ENCODE measurements around the gene MACROD1.

The MACROD1 gene

GRCh38 chr11:64069401-64070313 lies 96.3 kb downstream of the MACROD1 start:
- no peak overlapping the region for H3K27ac ChIP-seq (ENCODE audit: low read depth, low read length)
- H3K36me3 ChIP-seq (ENCODE audit: control insufficient read depth in 5 of 5, insufficient read depth in 5 of 5, low read length in 5 of 5) = no peaks in the 10 kb centered on the region
- no peak overlapping the region for H3K4me3 ChIP-seq (ENCODE audit: low read depth in 1 of 5, low read length in 5 of 5)
- peaks cover 0 to 5% (median 0%) of the 10 kb centered on the region in 5 donors for H3K27me3 ChIP-seq (ENCODE audit: control insufficient read depth in 5 of 5, insufficient read depth in 4 of 5, low read length in 5 of 5)
- H3K9ac ChIP-seq (ENCODE audit: low read length in 5 of 5) = no peak overlapping the region
- peaks cover 0 to 7% (median 6%) of the 10 kb centered on the region in 5 donors for H3K4me1 ChIP-seq (ENCODE audit: control insufficient read depth in 5 of 5, insufficient read depth in 5 of 5, low read length in 5 of 5)
- no peaks in the 10 kb centered on the region for H3K9me3 ChIP-seq (ENCODE audit: control insufficient read depth in 5 of 5, low read length in 5 of 5)

- peaks cover 0 to 1% (median 0%) of the 10 kb centered on the region in 5 donors for H3K4me1 ChIP-seq (ENCODE audit: control insufficient read depth in 5 of 5, insufficient read depth in 5 of 5, low read length in 5 of 5)
- H3K9me3 ChIP-seq (ENCODE audit: control insufficient read depth in 5 of 5, low read length in 5 of 5) = no peaks in the 10 kb centered on the region
- no peak overlapping the region for H3K27ac ChIP-seq (ENCODE audit: low read depth, low read length)
- H3K9ac ChIP-seq (ENCODE audit: low read length in 5 of 5) = no peak overlapping the region
- no peaks in the 10 kb centered on the region for H3K36me3 ChIP-seq (ENCODE audit: control insufficient read depth in 5 of 5, insufficient read depth in 5 of 5, low read length in 5 of 5)
- peaks cover 0 to 5% (median 0%) of the 10 kb centered on the region in 5 donors for H3K27me3 ChIP-seq (ENCODE audit: control insufficient read depth in 5 of 5, insufficient read depth in 4 of 5, low read length in 5 of 5)
- no peak overlapping the region for H3K4me3 ChIP-seq (ENCODE audit: low read depth in 1 of 5, low read length in 5 of 5)
Measured at GRCh38 chr11:64068705-64069400, 97.1 kb downstream of the MACROD1 start.

- H3K9ac ChIP-seq (ENCODE audit: low read length in 5 of 5) = no peak overlapping the region
- H3K27ac ChIP-seq (ENCODE audit: low read depth, low read length) = no peak overlapping the region
- H3K27me3 ChIP-seq (ENCODE audit: control insufficient read depth in 5 of 5, insufficient read depth in 4 of 5, low read length in 5 of 5) = peaks cover 0 to 8% (median 5%) of the 10 kb centered on the region in 5 donors
- no peak overlapping the region for H3K4me3 ChIP-seq (ENCODE audit: low read depth in 1 of 5, low read length in 5 of 5)
- no peaks in the 10 kb centered on the region for H3K9me3 ChIP-seq (ENCODE audit: control insufficient read depth in 5 of 5, low read length in 5 of 5)
- no peaks in the 10 kb centered on the region for H3K36me3 ChIP-seq (ENCODE audit: control insufficient read depth in 5 of 5, insufficient read depth in 5 of 5, low read length in 5 of 5)
- H3K4me1 ChIP-seq (ENCODE audit: control insufficient read depth in 5 of 5, insufficient read depth in 5 of 5, low read length in 5 of 5) = no peaks in the 10 kb centered on the region
Measured at GRCh38 chr11:64067230-64067993, 98.5 kb downstream of the MACROD1 start.

- peaks cover 3 to 19% (median 11%) of the 10 kb centered on the region in 5 donors for H3K27me3 ChIP-seq (ENCODE audit: control insufficient read depth in 5 of 5, insufficient read depth in 4 of 5, low read length in 5 of 5)
- peaks cover 0 to 8% (median 7%) of the 10 kb centered on the region in 5 donors for H3K4me1 ChIP-seq (ENCODE audit: control insufficient read depth in 5 of 5, insufficient read depth in 5 of 5, low read length in 5 of 5)
- H3K27ac ChIP-seq (ENCODE audit: low read depth, low read length) = no peak overlapping the region
Measured at GRCh38 chr11:64065712-64066111, 100.2 kb downstream of the MACROD1 start.

GRCh38 chr11:64065141-64065465 lies 100.8 kb downstream of the MACROD1 start:
- no peak overlapping the region for H3K27ac ChIP-seq (ENCODE audit: low read depth, low read length)

More at GRCh38 chr11:64065712-64066111, 100.2 kb downstream of the MACROD1 start:
- Histone ChIP-seq H3K36me3 (ENCODE audit: control insufficient read depth in 5 of 5, insufficient read depth in 5 of 5, low read length in 5 of 5) (no peaks in the 10 kb centered on the region), H3K4me3 (ENCODE audit: low read depth in 1 of 5, low read length in 5 of 5) (no peak overlapping the region), H3K9me3 (ENCODE audit: control insufficient read depth in 5 of 5, low read length in 5 of 5) (no peaks in the 10 kb centered on the region), H3K9ac (ENCODE audit: low read length in 5 of 5) (no peak overlapping the region)

GRCh38 chr11:64064374-64065140 lies 101.4 kb downstream of the MACROD1 start:
- H3K27ac ChIP-seq (ENCODE audit: low read depth, low read length) = no peak overlapping the region
- no peak overlapping the region for H3K9ac ChIP-seq (ENCODE audit: low read length in 5 of 5)
- H3K9me3 ChIP-seq (ENCODE audit: control insufficient read depth in 5 of 5, low read length in 5 of 5) = no peaks in the 10 kb centered on the region

More at GRCh38 chr11:64065141-64065465, 100.8 kb downstream of the MACROD1 start:
- Histone ChIP-seq H3K9ac (ENCODE audit: low read length in 5 of 5) (no peak overlapping the region), H3K27me3 (ENCODE audit: control insufficient read depth in 5 of 5, insufficient read depth in 4 of 5, low read length in 5 of 5) (peaks cover 3 to 19% (median 11%) of the 10 kb centered on the region in 5 donors), H3K36me3 (ENCODE audit: control insufficient read depth in 5 of 5, insufficient read depth in 5 of 5, low read length in 5 of 5) (no peaks in the 10 kb centered on the region), H3K4me1 (ENCODE audit: control insufficient read depth in 5 of 5, insufficient read depth in 5 of 5, low read length in 5 of 5) (peaks cover 0 to 13% (median 11%) of the 10 kb centered on the region in 5 donors), H3K9me3 (ENCODE audit: control insufficient read depth in 5 of 5, low read length in 5 of 5) (no peaks in the 10 kb centered on the region), H3K4me3 (ENCODE audit: low read depth in 1 of 5, low read length in 5 of 5) (no peak overlapping the region)

GRCh38 chr11:64063777-64064176 lies 102.1 kb downstream of the MACROD1 start:
- Histone ChIP-seq H3K9me3 (ENCODE audit: control insufficient read depth in 5 of 5, low read length in 5 of 5) (no peaks in the 10 kb centered on the region), H3K36me3 (ENCODE audit: control insufficient read depth in 5 of 5, insufficient read depth in 5 of 5, low read length in 5 of 5) (no peaks in the 10 kb centered on the region), H3K9ac (ENCODE audit: low read length in 5 of 5) (no peak overlapping the region), H3K27me3 (ENCODE audit: control insufficient read depth in 5 of 5, insufficient read depth in 4 of 5, low read length in 5 of 5) (peaks cover 3 to 19% (median 11%) of the 10 kb centered on the region in 5 donors), H3K27ac (ENCODE audit: low read depth, low read length) (no peak overlapping the region), H3K4me1 (ENCODE audit: control insufficient read depth in 5 of 5, insufficient read depth in 5 of 5, low read length in 5 of 5) (peaks cover 0 to 13% (median 11%) of the 10 kb centered on the region in 5 donors), H3K4me3 (ENCODE audit: low read depth in 1 of 5, low read length in 5 of 5) (no peak overlapping the region)

More at GRCh38 chr11:64064374-64065140, 101.4 kb downstream of the MACROD1 start:
- Histone ChIP-seq H3K36me3 (ENCODE audit: control insufficient read depth in 5 of 5, insufficient read depth in 5 of 5, low read length in 5 of 5) (no peaks in the 10 kb centered on the region), H3K27me3 (ENCODE audit: control insufficient read depth in 5 of 5, insufficient read depth in 4 of 5, low read length in 5 of 5) (peaks cover 3 to 19% (median 11%) of the 10 kb centered on the region in 5 donors), H3K4me3 (ENCODE audit: low read depth in 1 of 5, low read length in 5 of 5) (no peak overlapping the region), H3K4me1 (ENCODE audit: control insufficient read depth in 5 of 5, insufficient read depth in 5 of 5, low read length in 5 of 5) (peaks cover 0 to 13% (median 11%) of the 10 kb centered on the region in 5 donors)

- no peak overlapping the region for H3K9ac ChIP-seq (ENCODE audit: low read length in 5 of 5)
- no peak overlapping the region for H3K4me3 ChIP-seq (ENCODE audit: low read depth in 1 of 5, low read length in 5 of 5)
- peaks cover 3 to 19% (median 11%) of the 10 kb centered on the region in 5 donors for H3K27me3 ChIP-seq (ENCODE audit: control insufficient read depth in 5 of 5, insufficient read depth in 4 of 5, low read length in 5 of 5)
- no peaks in the 10 kb centered on the region for H3K36me3 ChIP-seq (ENCODE audit: control insufficient read depth in 5 of 5, insufficient read depth in 5 of 5, low read length in 5 of 5)
- no peaks in the 10 kb centered on the region for H3K9me3 ChIP-seq (ENCODE audit: control insufficient read depth in 5 of 5, low read length in 5 of 5)
- H3K4me1 ChIP-seq (ENCODE audit: control insufficient read depth in 5 of 5, insufficient read depth in 5 of 5, low read length in 5 of 5) = peaks cover 0 to 13% (median 11%) of the 10 kb centered on the region in 5 donors
- no peak overlapping the region for H3K27ac ChIP-seq (ENCODE audit: low read depth, low read length)
Measured at GRCh38 chr11:64062185-64063039, 103.5 kb downstream of the MACROD1 start.

Measured in subcutaneous abdominal adipose tissue (tissue), 5 donors.